Measurements from ENCODE around the gene TTLL9. TPM values are rescaled to one million over a fixed set of nuclear protein-coding genes. Genes with fewer than 3 reads are reported as not detected.

TTLL9 gene
- total RNA-seq, 1 experiment from 2014 or later: 2.1 TPM

DNA sequence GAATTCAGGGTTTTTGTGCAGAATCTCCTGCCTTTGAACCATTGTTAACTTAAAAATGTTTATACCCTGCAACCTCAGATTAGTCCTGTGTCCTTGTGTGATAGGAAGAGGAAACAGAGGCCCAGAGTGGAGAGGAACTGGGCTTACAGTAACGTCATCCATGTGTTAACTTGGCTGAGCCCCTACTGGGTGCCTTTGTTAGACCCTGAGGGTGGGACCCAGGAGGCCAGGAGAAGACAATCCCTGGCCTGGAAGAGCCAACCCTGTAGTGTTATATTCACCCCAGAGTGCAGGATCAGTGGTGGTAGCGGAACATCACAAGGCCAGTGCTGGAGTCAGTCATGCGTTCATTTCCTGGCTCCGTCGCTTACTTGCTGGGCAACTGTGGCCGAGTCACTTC is 40.7 kb upstream of the TTLL9 start:
- intact Hi-C loops (cut with micrococcal nuclease; ENCODE audit: unreplicated experiment) (no loop called here), in situ Hi-C loops (cut with HindIII; ENCODE audit: low pct_unique_long_range_greater_than_20kb, low sequenced_read_pairs) (no loop called here)
- Histone ChIP-seq H3K36me3 (ENCODE audit: control insufficient read depth, insufficient read depth, low read length) (no peaks in the 10 kb centered on the region), H3K4me1 (ENCODE audit: control insufficient read depth, insufficient read depth, low read length) (peaks cover 13% of the 10 kb centered on the region), H3K4me3 (ENCODE audit: low read depth in 2 of 2, low read length in 2 of 2) (no peak overlapping the region), H3K27ac (ENCODE audit: low read length) (peak overlapping the region; percentile 24; the same call in 1 of the 2 replicates), H3K27me3 (ENCODE audit: control insufficient read depth, insufficient read depth, low read length) (no peaks in the 10 kb centered on the region), H3K9me3 (ENCODE audit: control insufficient read depth, insufficient read depth, low read depth, low read length) (no peaks in the 10 kb centered on the region)
- ATAC-seq (no peak), DNase-seq (ENCODE audit: low read depth, low spot score) (no peak)
- TF ChIP-seq SIN3A (IDR thresholded peaks at IDR 0.05; ENCODE audit: borderline replicate concordance, insufficient read depth, low read depth, low read length): no peak
- TF ChIP-seq, protein P1, sequence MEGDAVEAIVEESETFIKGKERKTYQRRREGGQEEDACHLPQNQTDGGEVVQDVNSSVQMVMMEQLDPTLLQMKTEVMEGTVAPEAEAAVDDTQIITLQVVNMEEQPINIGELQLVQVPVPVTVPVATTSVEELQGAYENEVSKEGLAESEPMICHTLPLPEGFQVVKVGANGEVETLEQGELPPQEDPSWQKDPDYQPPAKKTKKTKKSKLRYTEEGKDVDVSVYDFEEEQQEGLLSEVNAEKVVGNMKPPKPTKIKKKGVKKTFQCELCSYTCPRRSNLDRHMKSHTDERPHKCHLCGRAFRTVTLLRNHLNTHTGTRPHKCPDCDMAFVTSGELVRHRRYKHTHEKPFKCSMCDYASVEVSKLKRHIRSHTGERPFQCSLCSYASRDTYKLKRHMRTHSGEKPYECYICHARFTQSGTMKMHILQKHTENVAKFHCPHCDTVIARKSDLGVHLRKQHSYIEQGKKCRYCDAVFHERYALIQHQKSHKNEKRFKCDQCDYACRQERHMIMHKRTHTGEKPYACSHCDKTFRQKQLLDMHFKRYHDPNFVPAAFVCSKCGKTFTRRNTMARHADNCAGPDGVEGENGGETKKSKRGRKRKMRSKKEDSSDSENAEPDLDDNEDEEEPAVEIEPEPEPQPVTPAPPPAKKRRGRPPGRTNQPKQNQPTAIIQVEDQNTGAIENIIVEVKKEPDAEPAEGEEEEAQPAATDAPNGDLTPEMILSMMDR (IDR thresholded peaks at IDR 0.05): no peak
- TF ChIP-seq, protein P2, sequence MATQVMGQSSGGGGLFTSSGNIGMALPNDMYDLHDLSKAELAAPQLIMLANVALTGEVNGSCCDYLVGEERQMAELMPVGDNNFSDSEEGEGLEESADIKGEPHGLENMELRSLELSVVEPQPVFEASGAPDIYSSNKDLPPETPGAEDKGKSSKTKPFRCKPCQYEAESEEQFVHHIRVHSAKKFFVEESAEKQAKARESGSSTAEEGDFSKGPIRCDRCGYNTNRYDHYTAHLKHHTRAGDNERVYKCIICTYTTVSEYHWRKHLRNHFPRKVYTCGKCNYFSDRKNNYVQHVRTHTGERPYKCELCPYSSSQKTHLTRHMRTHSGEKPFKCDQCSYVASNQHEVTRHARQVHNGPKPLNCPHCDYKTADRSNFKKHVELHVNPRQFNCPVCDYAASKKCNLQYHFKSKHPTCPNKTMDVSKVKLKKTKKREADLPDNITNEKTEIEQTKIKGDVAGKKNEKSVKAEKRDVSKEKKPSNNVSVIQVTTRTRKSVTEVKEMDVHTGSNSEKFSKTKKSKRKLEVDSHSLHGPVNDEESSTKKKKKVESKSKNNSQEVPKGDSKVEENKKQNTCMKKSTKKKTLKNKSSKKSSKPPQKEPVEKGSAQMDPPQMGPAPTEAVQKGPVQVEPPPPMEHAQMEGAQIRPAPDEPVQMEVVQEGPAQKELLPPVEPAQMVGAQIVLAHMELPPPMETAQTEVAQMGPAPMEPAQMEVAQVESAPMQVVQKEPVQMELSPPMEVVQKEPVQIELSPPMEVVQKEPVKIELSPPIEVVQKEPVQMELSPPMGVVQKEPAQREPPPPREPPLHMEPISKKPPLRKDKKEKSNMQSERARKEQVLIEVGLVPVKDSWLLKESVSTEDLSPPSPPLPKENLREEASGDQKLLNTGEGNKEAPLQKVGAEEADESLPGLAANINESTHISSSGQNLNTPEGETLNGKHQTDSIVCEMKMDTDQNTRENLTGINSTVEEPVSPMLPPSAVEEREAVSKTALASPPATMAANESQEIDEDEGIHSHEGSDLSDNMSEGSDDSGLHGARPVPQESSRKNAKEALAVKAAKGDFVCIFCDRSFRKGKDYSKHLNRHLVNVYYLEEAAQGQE (IDR thresholded peaks at IDR 0.05; ENCODE audit: insufficient read depth in 1 of 2, low read depth in 2 of 2, low read length in 1 of 2): no peak
- no peak for TF ChIP-seq POLR2AphosphoS5 (IDR thresholded peaks at IDR 0.05; ENCODE audit: low read depth, low read length)
- TF ChIP-seq TCF7L2 (IDR thresholded peaks at IDR 0.05; ENCODE audit: low read depth, low read length): no peak
- ChIA-PET POLR2A (no interaction called here), CTCF (interaction anchor here (0.8 kb wide), 1 partner anchor 17 kb away, joined by 3 read pairs; no protein-coding TSS in a partner anchor)
- no TSS peak for BruUV-seq (replicated peaks)

GRCh38 chr20:31830406-31830981 is 39.9 kb upstream of the TTLL9 start:
- no peak for TF ChIP-seq TCF7L2 (IDR thresholded peaks at IDR 0.05; ENCODE audit: low read depth, low read length)
- no peak for TF ChIP-seq SIN3A (IDR thresholded peaks at IDR 0.05; ENCODE audit: borderline replicate concordance, insufficient read depth, low read depth, low read length)
- no peak for TF ChIP-seq POLR2AphosphoS5 (IDR thresholded peaks at IDR 0.05; ENCODE audit: low read depth, low read length)
- TF ChIP-seq, protein P1 (IDR thresholded peaks at IDR 0.05): no peak
- TF ChIP-seq, protein P2 (IDR thresholded peaks at IDR 0.05; ENCODE audit: insufficient read depth in 1 of 2, low read depth in 2 of 2, low read length in 1 of 2): no peak
- in situ Hi-C loops (cut with HindIII; ENCODE audit: low pct_unique_long_range_greater_than_20kb, low sequenced_read_pairs): no loop called here
- CTCF ChIA-PET: no interaction called here

More at GRCh38 chr20:31830406-31830981, 39.9 kb upstream of the TTLL9 start:
- no peaks in the 10 kb centered on the region for H3K36me3 ChIP-seq (ENCODE audit: control insufficient read depth, insufficient read depth, low read length)
- DNase-seq (ENCODE audit: low read depth, low spot score) (no peak), ATAC-seq (no peak)
- H3K4me1 ChIP-seq (ENCODE audit: control insufficient read depth, insufficient read depth, low read length): peaks cover 21% of the 10 kb centered on the region
- H3K27me3 ChIP-seq (ENCODE audit: control insufficient read depth, insufficient read depth, low read length): no peaks in the 10 kb centered on the region
- no peak overlapping the region for H3K4me3 ChIP-seq (ENCODE audit: low read depth in 2 of 2, low read length in 2 of 2)
- BruUV-seq (replicated peaks): no TSS peak
- POLR2A ChIA-PET: no interaction called here
- intact Hi-C loops (cut with micrococcal nuclease; ENCODE audit: unreplicated experiment): no loop called here
- no peaks in the 10 kb centered on the region for H3K9me3 ChIP-seq (ENCODE audit: control insufficient read depth, insufficient read depth, low read depth, low read length)
- peak overlapping the region; percentile 24; the same call in 1 of the 2 replicates for H3K27ac ChIP-seq (ENCODE audit: low read length)

Measured in Panc1 (cell line).